ENCODE measurements around the gene OLFM1. TPM values are rescaled to one million over a fixed set of nuclear protein-coding genes. Genes with fewer than 3 reads are reported as not detected.

The OLFM1 gene
- total RNA-seq, 1 donor, result 0.81 TPM

- DNase-seq (ENCODE audit: low read depth), result no peak
- H3K4me3 ChIP-seq (ENCODE audit: low read depth, low read length), result no peak overlapping the region
- no peak for TF ChIP-seq CTCF (IDR thresholded peaks at IDR 0.05; ENCODE audit: insufficient read depth, low read length)
Observed at GRCh38 chr9:135170535-135170934, 83.1 kb downstream of the OLFM1 start.

Other genes starting within 250 kb of the OLFM1 start
- not detected in 2 replicates for gene FCN2, start 206.9 kb upstream of the OLFM1 start, total RNA-seq (ENCODE audit: low replicate concordance)
- gene FCN1, start 169.8 kb upstream of the OLFM1 start, total RNA-seq (ENCODE audit: low replicate concordance), result not detected in 2 replicates